K562 (cell line): Measurements from ENCODE around the gene ROPN1L. TPM values are rescaled to one million over a fixed set of nuclear protein-coding genes. Genes with fewer than 3 reads are reported as not detected.

Experiments used
- CBFA2T2 ChIP-seq: fragments of 450-650 bp; conservative IDR thresholded peaks from 2 replicates; pipeline ENCODE4 v1.6.1; 2017; ENCODE audit warnings: mild to moderate bottlenecking
- CLOCK ChIP-seq: fragments of 250-450 bp; sonication (Bioruptor Pico); IDR thresholded peaks from 2 replicates; pipeline ENCODE4 v1.4.0; 2020; ENCODE audit warnings: mild to moderate bottlenecking, moderate library complexity, borderline replicate concordance
- ESRRA ChIP-seq: fragments of 450-650 bp; IDR thresholded peaks from 2 replicates; pipeline ENCODE4 v1.6.1; 2014; ENCODE audit warnings: low read depth, mild to moderate bottlenecking, moderate library complexity, borderline replicate concordance
- ETS1 ChIP-seq: conservative IDR thresholded peaks from 2 replicates; pipeline ENCODE4 v1.6.1; 2011; ENCODE audit warnings: low read depth, mild to moderate bottlenecking, low read length; ENCODE audit not compliant: control insufficient read depth
- GTF2F1 ChIP-seq: IDR thresholded peaks from 2 replicates; pipeline ENCODE4 v1.6.1; 2011; ENCODE audit warnings: low read depth, low read length, improper control_type of control experiment
- HNRNPLL ChIP-seq: fragments of 200-400 bp; formaldehyde crosslinking; IDR thresholded peaks from 2 replicates; pipeline ENCODE4 v1.6.1; 2017; ENCODE audit warnings: low read length, low read depth, mild to moderate bottlenecking; ENCODE audit not compliant: poor library complexity, severe bottlenecking
- HNRNPUL1 ChIP-seq: fragments of 200-400 bp; formaldehyde crosslinking; IDR thresholded peaks from 2 replicates; pipeline ENCODE4 v1.6.1; 2017; ENCODE audit warnings: low read length
- MYC ChIP-seq, 2 experiments: fragments of 250-450 bp in 1 of 2; sonication (Bioruptor Pico) in 1 of 2; IDR thresholded peaks; 2 replicates each; pipeline versions ENCODE4 v1.5.1 to v1.6.1; 2012 to 2021; ENCODE audit warnings: low read depth in 2 of 2, borderline replicate concordance in 1 of 2, improper control_type of control experiment in 1 of 2, low read length in 1 of 2, mild to moderate bottlenecking in 1 of 2, moderate library complexity in 1 of 2
- NFYB ChIP-seq: IDR thresholded peaks from 2 replicates; pipeline ENCODE4 v1.6.1; 2011; ENCODE audit warnings: mild to moderate bottlenecking, moderate library complexity; ENCODE audit not compliant: insufficient read length; ENCODE audit errors: extremely low read depth
- PKNOX1 ChIP-seq: fragments of 450-650 bp; IDR thresholded peaks from 2 replicates; pipeline ENCODE4 v1.6.1; 2016
- ZEB2 ChIP-seq: fragments of 450-650 bp; IDR thresholded peaks from 2 replicates; pipeline ENCODE4 v1.6.1; 2016
- ZMIZ1 ChIP-seq, 2 experiments: fragments of 150-350 bp in 1 of 2; IDR thresholded peaks; 2 replicates each; pipeline ENCODE4 v1.6.1; 2012 to 2016; ENCODE audit warnings: low read depth in 2 of 2, low read length in 2 of 2, mild to moderate bottlenecking in 1 of 2, moderate library complexity in 1 of 2
- ZNF384 ChIP-seq: IDR thresholded peaks from 2 replicates; pipeline ENCODE4 v1.6.1; 2012; ENCODE audit warnings: low read depth, low read length, improper control_type of control experiment
- ZNF766 ChIP-seq: fragments of 200-800 bp; sonication (Bioruptor generic); conservative IDR thresholded peaks from 2 replicates; pipeline ENCODE4 v1.6.1; 2016; ENCODE audit warnings: missing genetic modification characterization, missing compliant biosample characterization
- polyA plus RNA-seq, 8 experiments: library from polyadenylated mRNA; depleted of rRNA in 4 of 8; stranded (reverse) in 5 of 8; unstranded in 3 of 8; fragments of >200 nt; fragmentation: Nextera tagmentation in 2 of 8; fragmentation: Illumina TruSeq in 1 of 8; extraction: Ambion mirVana in 2 of 8; extraction: Trizol in 1 of 8; gene quantifications; 2 replicates each; pipeline versions ENCODE4 v1.2.1 to v1.2.3, GENCODE V29; 2011 to 2014; ENCODE audit warnings: inconsistent platforms in 1 of 8, missing spikeins in 1 of 8
- total RNA-seq, 7 experiments: library from RNA; depleted of rRNA in 6 of 7; stranded (reverse); fragments of >200 nt in 6 of 7; fragmentation: Illumina TruSeq in 2 of 7; extraction: Trizol in 2 of 7; gene quantifications; 2 replicates each; pipeline versions ENCODE4 v1.2.1 to v1.2.3, GENCODE V29; 2011 to 2021; ENCODE audit warnings: low replicate concordance in 1 of 7

The ROPN1L gene
- total and polyA plus RNA-seq, 9 of the 15 experiments (the other 6 are each of a cell fraction or from before 2014, with no cell fraction given): 0.04 to 0.85 (median 0.24) TPM; not detected in 3

GRCh38 chr5:10485142-10485795 is 43.6 kb downstream of the ROPN1L start (continued):
- TF ChIP-seq PKNOX1 (peak; percentile 98), NFYB (peak; percentile 70), ZNF384 (no peak), CLOCK (CRISPR knock-in tag) (no peak), HNRNPUL1 (no peak), MYC (IDR thresholded peaks at IDR 0.05; ENCODE audit: low read depth, low read length) (peak; percentile 80), MYC (CRISPR knock-in tag; IDR thresholded peaks at IDR 0.05; ENCODE audit: borderline replicate concordance, low read depth) (no peak), ZNF766 (CRISPR knock-in tag) (peak; percentile 91), CBFA2T2 (peak; percentile 95), ZEB2 (0 out of 2 replicates have a peak, but pooled peaks have one; percentile 32), ZMIZ1 (IDR thresholded peaks at IDR 0.05; ENCODE audit: low read depth in 2 of 2, low read length in 2 of 2) (peak in 1 of 2 experiments; percentile 58; a peak in 1 of 4 replicates), ESRRA (peak; percentile 66), HNRNPLL (no peak), GTF2F1 (no peak), ETS1 (no peak)
